NB4 (cell line): ENCODE measurements around the gene SERPINA4.

Experiments
- DNase-seq: peaks from one replicate; pipeline ENCODE4 v3.0.0; 2010; ENCODE audit warnings: low read depth
- H3K4me3 ChIP-seq: one replicate; pipeline ENCODE4 v1.5.1; 2011; ENCODE audit warnings: mild to moderate bottlenecking, low read depth, low read length, moderate library complexity
- CTCF ChIP-seq: IDR thresholded peaks from one replicate; pipeline ENCODE4 v1.5.1; 2012; ENCODE audit warnings: low read depth, low read length
- MAX ChIP-seq: IDR thresholded peaks from 2 replicates; pipeline ENCODE4 v1.6.1; 2011; ENCODE audit warnings: low read depth, low read length
- MYC ChIP-seq: IDR thresholded peaks from 2 replicates; pipeline ENCODE4 v1.6.1; 2011; ENCODE audit warnings: low read depth, low read length
- POLR2A ChIP-seq: IDR thresholded peaks from 2 replicates; pipeline ENCODE4 v1.6.1; 2011; ENCODE audit warnings: mild to moderate bottlenecking; ENCODE audit not compliant: insufficient read length; ENCODE audit errors: extremely low read depth

SERPINA4 gene

GRCh38 chr14:94517641-94518257 lies 43.5 kb upstream of the SERPINA4 start:
- no peak for DNase-seq
- TF ChIP-seq CTCF (no peak), MYC (no peak), POLR2A (no peak), MAX (no peak)
- H3K4me3 ChIP-seq = no peak overlapping the region

- H3K4me3 ChIP-seq = no peak overlapping the region
- TF ChIP-seq CTCF (no peak), MYC (no peak), POLR2A (no peak), MAX (no peak)
- DNase-seq = no peak
These were observed 39.7 kb upstream of the SERPINA4 start for GRCh38 chr14:94521375-94522114.

- TF ChIP-seq CTCF = no peak
- no peak for TF ChIP-seq POLR2A
- TF ChIP-seq MAX = no peak
- TF ChIP-seq MYC = no peak
- no peak overlapping the region for H3K4me3 ChIP-seq
- DNase-seq = no peak
These were observed 39.0 kb upstream of the SERPINA4 start for GRCh38 chr14:94522115-94522724.

- TF ChIP-seq POLR2A (no peak), MYC (no peak), MAX (no peak), CTCF (no peak)
- DNase-seq = no peak
- no peak overlapping the region for H3K4me3 ChIP-seq
These were observed 38.0 kb upstream of the SERPINA4 start for GRCh38 chr14:94523265-94523664.

GRCh38 chr14:94524093-94524492 lies 37.1 kb upstream of the SERPINA4 start:
- H3K4me3 ChIP-seq = no peak overlapping the region
- no peak for DNase-seq
- no peak for TF ChIP-seq CTCF
- no peak for TF ChIP-seq MAX
- TF ChIP-seq MYC = no peak
- no peak for TF ChIP-seq POLR2A
